HFF-Myc (cell line): ENCODE data around the gene TLL2.

Experiments used
- DNase-seq: peaks from one replicate; pipeline ENCODE4 v3.0.0-alpha.2; 2011; ENCODE audit warnings: low read depth; ENCODE audit errors: extremely low read depth
- H3K4me3 ChIP-seq: replicated peaks from 2 replicates; pipeline ENCODE4 v1.5.1; 2011; ENCODE audit warnings: low read depth, mild to moderate bottlenecking, control low read depth, low read length
- CTCF ChIP-seq: IDR thresholded peaks from 2 replicates; pipeline ENCODE4 v1.5.1; 2012; ENCODE audit warnings: mild to moderate bottlenecking, low read depth, low read length, control low read depth; ENCODE audit errors: missing control alignments

TLL2 gene

GRCh38 chr10:96334616-96335526, 178.9 kb downstream of the TLL2 start:
- TF ChIP-seq CTCF: peak; percentile 79
- H3K4me3 ChIP-seq: no peak overlapping the region
- peak; percentile 17 for DNase-seq

- no peak for TF ChIP-seq CTCF
- H3K4me3 ChIP-seq: no peak overlapping the region
- no peak for DNase-seq
Observed at GRCh38 chr10:96333101-96333500, 180.6 kb downstream of the TLL2 start.

GRCh38 chr10:96327462-96327861, 186.3 kb downstream of the TLL2 start:
- DNase-seq: no peak
- TF ChIP-seq CTCF: no peak
- H3K4me3 ChIP-seq: no peak overlapping the region

- no peak for TF ChIP-seq CTCF
- no peak for DNase-seq
- H3K4me3 ChIP-seq: no peak overlapping the region
Observed at GRCh38 chr10:96325719-96326373, 187.9 kb downstream of the TLL2 start.

GRCh38 chr10:96324447-96324846, 189.3 kb downstream of the TLL2 start:
- H3K4me3 ChIP-seq: no peak overlapping the region
- DNase-seq: no peak
- TF ChIP-seq CTCF: no peak

- no peak overlapping the region for H3K4me3 ChIP-seq
- TF ChIP-seq CTCF: no peak
- DNase-seq: no peak
Observed at GRCh38 chr10:96322275-96322674, 191.5 kb downstream of the TLL2 start.
